Measurements from ENCODE around the gene NIPAL1. TPM values are rescaled to one million over a fixed set of nuclear protein-coding genes. Genes with fewer than 3 reads are reported as not detected.

The NIPAL1 gene
- total RNA-seq, 2 donors from 2014 or later = 0.68 to 2.4 TPM

- TF ChIP-seq, protein P1, sequence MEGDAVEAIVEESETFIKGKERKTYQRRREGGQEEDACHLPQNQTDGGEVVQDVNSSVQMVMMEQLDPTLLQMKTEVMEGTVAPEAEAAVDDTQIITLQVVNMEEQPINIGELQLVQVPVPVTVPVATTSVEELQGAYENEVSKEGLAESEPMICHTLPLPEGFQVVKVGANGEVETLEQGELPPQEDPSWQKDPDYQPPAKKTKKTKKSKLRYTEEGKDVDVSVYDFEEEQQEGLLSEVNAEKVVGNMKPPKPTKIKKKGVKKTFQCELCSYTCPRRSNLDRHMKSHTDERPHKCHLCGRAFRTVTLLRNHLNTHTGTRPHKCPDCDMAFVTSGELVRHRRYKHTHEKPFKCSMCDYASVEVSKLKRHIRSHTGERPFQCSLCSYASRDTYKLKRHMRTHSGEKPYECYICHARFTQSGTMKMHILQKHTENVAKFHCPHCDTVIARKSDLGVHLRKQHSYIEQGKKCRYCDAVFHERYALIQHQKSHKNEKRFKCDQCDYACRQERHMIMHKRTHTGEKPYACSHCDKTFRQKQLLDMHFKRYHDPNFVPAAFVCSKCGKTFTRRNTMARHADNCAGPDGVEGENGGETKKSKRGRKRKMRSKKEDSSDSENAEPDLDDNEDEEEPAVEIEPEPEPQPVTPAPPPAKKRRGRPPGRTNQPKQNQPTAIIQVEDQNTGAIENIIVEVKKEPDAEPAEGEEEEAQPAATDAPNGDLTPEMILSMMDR (IDR thresholded peaks at IDR 0.05) = no peak
- Histone ChIP-seq H3K4me3 (no peak overlapping the region), H3K27me3 (replicated peaks; ENCODE audit: insufficient read depth) (no peaks in the 10 kb centered on the region), H3K9me3 (no peaks in the 10 kb centered on the region), H3K27ac (no peak overlapping the region), H3K4me1 (ENCODE audit: control insufficient read depth in 1 of 2, low read depth in 2 of 2) (no peaks in the 10 kb centered on the region), H3K36me3 (no peaks in the 10 kb centered on the region)
- ATAC-seq (ENCODE audit: insufficient number of reproducible peaks, low FRiP score, low read depth) (no peak), DNase-seq (ENCODE audit: low spot score) (no peak)
These were observed 34.5 kb downstream of the NIPAL1 start for GRCh38 chr4:48051078-48051477.

DNA sequence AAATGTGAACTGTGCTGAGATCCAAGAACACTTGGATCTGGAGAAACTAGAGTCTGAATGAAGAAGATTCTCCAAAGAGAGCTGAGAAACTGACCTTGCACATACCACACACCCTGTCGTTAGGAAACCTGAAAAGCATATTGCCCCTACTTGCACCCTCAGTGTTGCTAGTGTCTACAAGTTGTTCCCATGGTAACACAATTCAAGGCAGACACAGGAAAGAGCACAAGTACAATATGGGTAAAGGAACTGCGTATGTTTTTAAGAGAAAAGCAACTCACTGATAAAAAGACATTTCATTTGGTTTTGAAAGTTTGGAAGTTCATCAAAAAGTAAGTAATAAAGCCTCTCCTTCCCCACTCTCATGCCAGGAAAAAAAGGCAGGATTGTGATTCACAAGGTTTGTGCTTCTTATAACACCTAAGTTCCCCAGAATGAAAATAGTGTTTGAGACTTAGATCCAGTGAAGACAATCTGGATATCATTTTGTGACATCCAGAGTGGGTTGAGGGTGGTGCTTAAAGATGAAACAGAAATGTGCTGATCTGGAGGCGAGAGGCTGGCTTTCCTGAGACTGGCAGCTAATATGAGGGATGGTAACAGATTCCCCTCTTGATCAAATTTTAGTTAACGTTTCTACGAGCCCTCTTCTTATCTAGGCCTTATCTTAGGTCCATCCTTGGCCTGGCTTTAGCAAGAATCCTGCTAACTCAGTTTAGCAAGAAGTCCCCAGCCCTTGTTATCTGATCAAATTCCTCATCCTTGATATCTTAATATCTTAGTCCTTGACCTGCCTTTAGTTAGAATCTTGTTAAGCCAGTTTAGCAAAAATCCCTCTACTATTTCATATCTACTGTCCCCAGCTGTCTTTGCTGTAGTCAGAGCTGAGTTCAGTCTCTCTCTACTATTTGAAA lies 42.3 kb downstream of the NIPAL1 start:
- Histone ChIP-seq H3K36me3 (no peaks in the 10 kb centered on the region), H3K4me3 (no peak overlapping the region), H3K4me1 (ENCODE audit: control insufficient read depth in 1 of 2, low read depth in 2 of 2) (no peaks in the 10 kb centered on the region), H3K9me3 (no peaks in the 10 kb centered on the region), H3K27ac (no peak overlapping the region), H3K27me3 (replicated peaks; ENCODE audit: insufficient read depth) (no peaks in the 10 kb centered on the region)
- no peak for DNase-seq (ENCODE audit: low spot score)
- TF ChIP-seq, protein P1 (IDR thresholded peaks at IDR 0.05) = no peak
- ATAC-seq (ENCODE audit: insufficient number of reproducible peaks, low FRiP score, low read depth) = no peak

DNA sequence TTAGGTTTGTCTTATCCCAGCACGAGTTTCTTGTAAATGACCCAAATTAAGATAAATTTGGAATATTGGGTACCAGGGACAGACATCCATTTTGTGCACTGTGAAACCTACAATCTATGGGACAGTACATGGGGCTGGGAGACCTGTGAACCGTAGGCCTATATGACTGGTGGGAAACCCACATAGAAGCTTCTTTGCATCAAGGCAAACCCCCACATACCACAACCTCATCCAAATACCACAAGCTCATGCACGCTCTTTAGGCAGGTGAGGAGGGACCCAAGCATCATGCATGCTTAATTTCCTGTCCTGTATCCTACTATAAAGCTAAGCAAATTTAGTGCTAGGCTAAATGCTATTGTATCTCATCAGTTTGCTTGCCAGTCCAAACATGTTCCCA lies 47.8 kb downstream of the NIPAL1 start:
- Histone ChIP-seq H3K4me1 (ENCODE audit: control insufficient read depth in 1 of 2, low read depth in 2 of 2) (no peaks in the 10 kb centered on the region), H3K4me3 (no peak overlapping the region), H3K9me3 (no peaks in the 10 kb centered on the region), H3K36me3 (no peaks in the 10 kb centered on the region), H3K27me3 (replicated peaks; ENCODE audit: insufficient read depth) (no peaks in the 10 kb centered on the region), H3K27ac (no peak overlapping the region)
- TF ChIP-seq, protein P1 (IDR thresholded peaks at IDR 0.05) = no peak
- DNase-seq (ENCODE audit: low spot score) (no peak), ATAC-seq (ENCODE audit: insufficient number of reproducible peaks, low FRiP score, low read depth) (no peak)

GRCh38 chr4:48065587-48066052 lies 49.0 kb downstream of the NIPAL1 start:
- TF ChIP-seq, protein P1 (IDR thresholded peaks at IDR 0.05) = no peak
- ATAC-seq (ENCODE audit: insufficient number of reproducible peaks, low FRiP score, low read depth) (no peak), DNase-seq (ENCODE audit: low spot score) (no peak)
- no peak overlapping the region for H3K27ac ChIP-seq
- H3K36me3 ChIP-seq = no peaks in the 10 kb centered on the region
- no peaks in the 10 kb centered on the region for H3K27me3 ChIP-seq (replicated peaks; ENCODE audit: insufficient read depth)
- no peak overlapping the region for H3K4me3 ChIP-seq
- H3K4me1 ChIP-seq (ENCODE audit: control insufficient read depth in 1 of 2, low read depth in 2 of 2) = no peaks in the 10 kb centered on the region
- H3K9me3 ChIP-seq = no peaks in the 10 kb centered on the region

DNA sequence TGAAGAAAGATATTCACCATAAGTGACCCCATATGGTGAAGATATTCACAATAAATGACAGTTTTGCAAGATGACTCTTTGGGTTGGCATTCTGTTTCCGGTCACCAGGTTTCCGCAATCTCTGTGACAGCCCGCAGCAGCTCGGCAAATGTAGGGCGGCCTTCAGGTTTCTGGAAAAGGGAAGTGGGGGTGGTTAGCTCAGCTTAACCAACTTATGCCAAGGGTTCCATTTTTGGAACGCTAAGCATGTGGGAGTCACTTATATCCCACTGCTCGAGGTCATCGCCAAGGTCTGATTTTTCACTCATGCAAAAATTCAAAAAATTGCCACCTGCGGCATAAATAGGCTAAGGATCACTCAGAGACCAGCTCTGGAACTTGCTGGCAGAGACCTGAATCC lies 51.0 kb downstream of the NIPAL1 start:
- H3K9me3 ChIP-seq = no peaks in the 10 kb centered on the region
- no peaks in the 10 kb centered on the region for H3K36me3 ChIP-seq
- no peak for DNase-seq (ENCODE audit: low spot score)
- H3K4me1 ChIP-seq (ENCODE audit: control insufficient read depth in 1 of 2, low read depth in 2 of 2) = no peaks in the 10 kb centered on the region
- no peak overlapping the region for H3K27ac ChIP-seq
- TF ChIP-seq, protein P1 (IDR thresholded peaks at IDR 0.05) = no peak
- H3K27me3 ChIP-seq (replicated peaks; ENCODE audit: insufficient read depth) = no peaks in the 10 kb centered on the region
- no peak overlapping the region for H3K4me3 ChIP-seq
- no peak for ATAC-seq (ENCODE audit: insufficient number of reproducible peaks, low FRiP score, low read depth)
